Natural killer cell (primary cell): ENCODE data around the gene IL19. TPM values are rescaled to one million over a fixed set of nuclear protein-coding genes. Genes with fewer than 3 reads are reported as not detected.
"Not testable (repeated sequence)": the region's sequence is repeated elsewhere in the genome, so short reads cannot be mapped to it uniquely, and the experiment has no call there.

Source experiments
- ATAC-seq, 3 donors: fragments of 150-1000 bp in 2 of 3; fragments of 200-7000 bp in 1 of 3; cut with Tn5 transposase; 1 replicate in 1 of 3; 2 replicates in 2 of 3; pipeline ENCODE4 v1.10.0; 2021; ENCODE audit warnings: mild to moderate bottlenecking in 2 of 3, moderate library complexity in 2 of 3
- DNase-seq, 2 donors: peaks; one replicate each; pipeline versions ENCODE4 v3.0.0 to v3.0.0-alpha.2; 2013 to 2021; ENCODE audit warnings: mixed read lengths in 1 of 2
- H3K27ac ChIP-seq: one replicate; pipeline ENCODE4 v1.5.1; 2013; ENCODE audit warnings: mild to moderate bottlenecking, low read length
- H3K27me3 ChIP-seq: one replicate; pipeline ENCODE4 v1.6.1; 2013; ENCODE audit warnings: low read length; ENCODE audit not compliant: control insufficient read depth, insufficient read depth
- H3K36me3 ChIP-seq: one replicate; pipeline ENCODE4 v1.6.1; 2013; ENCODE audit warnings: low read length; ENCODE audit not compliant: control insufficient read depth, insufficient read depth
- H3K4me1 ChIP-seq: one replicate; pipeline ENCODE4 v1.6.1; 2013; ENCODE audit warnings: low read length; ENCODE audit not compliant: control insufficient read depth, insufficient read depth
- H3K4me3 ChIP-seq: one replicate; pipeline ENCODE4 v1.5.1; 2013; ENCODE audit warnings: low read length
- H3K9me3 ChIP-seq: one replicate; pipeline ENCODE4 v1.6.1; 2013; ENCODE audit warnings: low read length; ENCODE audit not compliant: control insufficient read depth, insufficient read depth
- H3K27ac Mint-ChIP-seq, 2 donors: one replicate each; pipeline ENCODE4 v1.8.0; 2022; ENCODE audit warnings: mild to moderate bottlenecking in 2 of 2, mixed read lengths in 2 of 2, moderate library complexity in 1 of 2
- H3K27me3 Mint-ChIP-seq, 2 donors: one replicate each; pipeline ENCODE4 v1.8.0; 2022; ENCODE audit warnings: low read depth in 2 of 2, mixed read lengths in 2 of 2
- H3K36me3 Mint-ChIP-seq: one replicate; pipeline ENCODE4 v1.8.0; 2022; ENCODE audit warnings: mixed read lengths
- H3K4me1 Mint-ChIP-seq, 2 donors: one replicate each; pipeline ENCODE4 v1.8.0; 2022; ENCODE audit warnings: mixed read lengths in 2 of 2
- H3K4me3 Mint-ChIP-seq: one replicate; pipeline ENCODE4 v1.8.0; 2022; ENCODE audit warnings: mild to moderate bottlenecking, moderate library complexity, mixed read lengths
- H3K9me3 Mint-ChIP-seq, 2 donors: one replicate each; pipeline ENCODE4 v1.8.0; 2022; ENCODE audit warnings: mixed read lengths in 2 of 2
- WGBS: methylation state at CpG from one replicate; pipeline ENCODE4 v1.1.7; 2013; ENCODE audit warnings: missing lambda C conversion rate; ENCODE audit not compliant: insufficient coverage; 5-methylcytosine and 5-hydroxymethylcytosine counted together
- intact Hi-C: fragments of 100-400 bp; cut with micrococcal nuclease; formaldehyde crosslinking; loops from one replicate; pipeline ENCODE4 v1.14.2; 2022
- total RNA-seq, 4 donors: library from RNA; stranded (reverse); fragments of 120-200 nt in 1 of 4; gene quantifications; one replicate each; pipeline versions ENCODE4 v1.2.3 to v1.2.4, GENCODE V29; 2013 to 2022
- TF ChIP-seq, protein P1 (sequence below): fragments of 200-600 bp; IDR thresholded peaks from one replicate; pipeline ENCODE4 v1.8.0; 2022; ENCODE audit warnings: antibody characterized with exemption

Gene IL19
- total RNA-seq, 3 donors from 2014 or later (not counting 1 experiment from before 2014, with no cell fraction given): not detected

DNA sequence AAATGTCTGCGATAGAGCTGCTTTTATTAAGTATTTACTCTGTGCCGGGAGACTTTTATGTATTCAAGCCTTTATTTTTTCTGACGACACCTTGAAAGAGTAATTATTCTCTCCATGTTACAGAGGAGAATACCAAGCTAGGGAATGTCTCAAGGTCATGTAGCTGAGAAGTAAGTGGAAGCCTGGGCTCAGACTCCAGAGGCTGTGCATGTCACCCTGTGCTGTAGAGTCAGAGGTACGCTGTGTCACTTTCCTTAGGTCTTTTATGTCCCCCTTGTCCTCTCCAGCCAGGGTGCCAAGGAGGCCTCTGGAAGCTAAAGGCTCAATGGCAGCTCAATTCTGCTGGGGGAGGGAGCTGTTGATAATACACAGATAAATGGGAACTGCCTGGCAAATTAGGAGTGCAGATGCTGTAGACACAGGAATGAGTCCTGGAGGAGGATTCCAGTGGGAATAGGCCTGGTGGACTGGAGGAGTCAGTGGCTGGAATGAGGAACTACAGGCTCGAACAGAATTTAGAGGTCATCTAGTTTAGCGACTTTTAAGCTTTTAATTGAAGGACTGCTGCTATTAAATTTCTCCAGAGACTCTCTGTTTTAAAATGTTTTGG, 9.3 kb upstream of the IL19 start:
- TF ChIP-seq, protein P1, sequence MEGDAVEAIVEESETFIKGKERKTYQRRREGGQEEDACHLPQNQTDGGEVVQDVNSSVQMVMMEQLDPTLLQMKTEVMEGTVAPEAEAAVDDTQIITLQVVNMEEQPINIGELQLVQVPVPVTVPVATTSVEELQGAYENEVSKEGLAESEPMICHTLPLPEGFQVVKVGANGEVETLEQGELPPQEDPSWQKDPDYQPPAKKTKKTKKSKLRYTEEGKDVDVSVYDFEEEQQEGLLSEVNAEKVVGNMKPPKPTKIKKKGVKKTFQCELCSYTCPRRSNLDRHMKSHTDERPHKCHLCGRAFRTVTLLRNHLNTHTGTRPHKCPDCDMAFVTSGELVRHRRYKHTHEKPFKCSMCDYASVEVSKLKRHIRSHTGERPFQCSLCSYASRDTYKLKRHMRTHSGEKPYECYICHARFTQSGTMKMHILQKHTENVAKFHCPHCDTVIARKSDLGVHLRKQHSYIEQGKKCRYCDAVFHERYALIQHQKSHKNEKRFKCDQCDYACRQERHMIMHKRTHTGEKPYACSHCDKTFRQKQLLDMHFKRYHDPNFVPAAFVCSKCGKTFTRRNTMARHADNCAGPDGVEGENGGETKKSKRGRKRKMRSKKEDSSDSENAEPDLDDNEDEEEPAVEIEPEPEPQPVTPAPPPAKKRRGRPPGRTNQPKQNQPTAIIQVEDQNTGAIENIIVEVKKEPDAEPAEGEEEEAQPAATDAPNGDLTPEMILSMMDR: no peak
- Mint-ChIP-seq H3K9me3 (no peaks in the 10 kb centered on the region), H3K4me3 (no peak overlapping the region), H3K4me1 (peaks cover 8 to 12% of the 10 kb centered on the region in 2 donors), H3K27me3 (peaks cover 11 to 14% of the 10 kb centered on the region in 2 donors), H3K27ac (no peak overlapping the region), H3K36me3 (no peaks in the 10 kb centered on the region)
- no peaks in the 10 kb centered on the region for H3K36me3 ChIP-seq
- H3K27ac ChIP-seq: no peak overlapping the region
- DNase-seq (no peak), ATAC-seq (no peak)
- H3K4me1 ChIP-seq: peaks cover 16% of the 10 kb centered on the region
- peaks cover 6% of the 10 kb centered on the region for H3K27me3 ChIP-seq
- intact Hi-C loops: no loop called here
- no peak overlapping the region for H3K4me3 ChIP-seq
- H3K9me3 ChIP-seq: no peaks in the 10 kb centered on the region
- WGBS: 99% methylated on average over 6 of the region's 6 CpGs

DNA sequence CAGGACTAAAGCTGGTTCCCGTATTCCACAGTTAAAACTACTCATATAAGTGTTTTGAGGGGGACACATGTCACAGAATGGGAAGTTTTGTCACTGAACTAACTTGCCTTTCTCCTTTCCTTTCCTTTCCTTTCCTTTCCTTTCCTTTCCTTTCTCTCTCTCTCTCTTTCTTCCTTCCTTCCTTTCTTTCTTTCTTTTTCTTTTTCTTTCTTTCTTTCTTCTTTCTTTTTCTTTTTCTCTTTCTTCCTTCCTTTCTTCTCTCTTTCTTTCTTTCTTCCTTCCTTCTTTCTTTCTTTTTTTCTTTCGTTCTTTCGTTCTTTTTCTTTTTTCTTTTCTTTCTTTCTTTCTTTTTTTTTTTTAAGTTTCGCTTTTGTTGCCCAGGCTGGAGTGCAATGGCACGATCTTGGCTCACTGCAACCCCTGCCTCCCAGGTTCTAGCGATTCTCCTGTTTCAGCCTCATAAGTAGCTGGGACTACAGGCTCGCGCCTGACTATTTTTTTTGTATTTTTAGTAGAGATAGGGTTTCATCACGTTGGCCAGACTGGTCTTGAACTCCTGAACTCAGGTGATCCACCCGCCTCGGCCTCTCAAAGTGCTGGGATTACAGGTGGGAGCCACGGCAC, 7.7 kb upstream of the IL19 start:
- H3K9me3 ChIP-seq, H3K27ac Mint-ChIP-seq, H3K36me3 Mint-ChIP-seq, intact Hi-C loops, H3K27me3 ChIP-seq, ATAC-seq, H3K4me3 ChIP-seq, H3K27ac ChIP-seq, H3K36me3 ChIP-seq, H3K4me3 Mint-ChIP-seq, H3K9me3 Mint-ChIP-seq, DNase-seq: not testable (repeated sequence)
- peaks cover 14% of the 10 kb centered on the region in 2 donors for H3K27me3 Mint-ChIP-seq
- peaks cover 15 to 24% of the 10 kb centered on the region in 2 donors for H3K4me1 Mint-ChIP-seq
- H3K4me1 ChIP-seq: peaks cover 30% of the 10 kb centered on the region
- WGBS: 98% methylated on average over 9 of the region's 12 CpGs

DNA sequence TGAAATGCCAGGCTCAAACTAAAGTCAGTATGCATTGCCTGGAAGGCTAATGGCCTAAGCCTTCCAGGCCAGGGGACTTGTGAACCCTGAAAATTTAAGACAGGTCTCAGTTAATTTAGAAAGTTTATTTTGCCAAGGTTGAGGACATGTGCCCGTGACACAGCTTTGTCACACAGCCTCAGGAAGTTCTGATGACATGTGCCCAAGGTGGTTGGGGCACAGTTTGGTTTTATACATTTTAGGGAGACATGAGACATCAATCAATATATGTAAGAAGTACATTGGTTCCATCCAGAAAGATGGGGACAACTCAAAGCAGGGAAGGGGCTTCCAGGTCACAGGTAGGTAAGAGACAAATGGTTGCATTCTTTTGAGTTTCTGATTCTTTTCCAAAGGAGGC, 4.8 kb upstream of the IL19 start:
- H3K27me3 Mint-ChIP-seq: peaks cover 14% of the 10 kb centered on the region in 2 donors
- H3K9me3 ChIP-seq, H3K36me3 Mint-ChIP-seq, H3K36me3 ChIP-seq, H3K4me3 ChIP-seq, H3K9me3 Mint-ChIP-seq, H3K27ac ChIP-seq, DNase-seq, ATAC-seq, H3K27me3 ChIP-seq: not testable (repeated sequence)
- intact Hi-C loops: loop anchor here (1.0 to 5.0 kb wide), 3 partner anchors 21 to 38 kb away; no protein-coding TSS in a partner anchor
- WGBS: 18% methylated on average over 1 of the region's 1 CpG
- H3K27ac Mint-ChIP-seq: peak overlapping the region; percentile 29 to 90
- peaks cover 45 to 52% of the 10 kb centered on the region in 2 donors for H3K4me1 Mint-ChIP-seq
- peaks cover 53% of the 10 kb centered on the region for H3K4me1 ChIP-seq
- peak overlapping the region; percentile 58 for H3K4me3 Mint-ChIP-seq

DNA sequence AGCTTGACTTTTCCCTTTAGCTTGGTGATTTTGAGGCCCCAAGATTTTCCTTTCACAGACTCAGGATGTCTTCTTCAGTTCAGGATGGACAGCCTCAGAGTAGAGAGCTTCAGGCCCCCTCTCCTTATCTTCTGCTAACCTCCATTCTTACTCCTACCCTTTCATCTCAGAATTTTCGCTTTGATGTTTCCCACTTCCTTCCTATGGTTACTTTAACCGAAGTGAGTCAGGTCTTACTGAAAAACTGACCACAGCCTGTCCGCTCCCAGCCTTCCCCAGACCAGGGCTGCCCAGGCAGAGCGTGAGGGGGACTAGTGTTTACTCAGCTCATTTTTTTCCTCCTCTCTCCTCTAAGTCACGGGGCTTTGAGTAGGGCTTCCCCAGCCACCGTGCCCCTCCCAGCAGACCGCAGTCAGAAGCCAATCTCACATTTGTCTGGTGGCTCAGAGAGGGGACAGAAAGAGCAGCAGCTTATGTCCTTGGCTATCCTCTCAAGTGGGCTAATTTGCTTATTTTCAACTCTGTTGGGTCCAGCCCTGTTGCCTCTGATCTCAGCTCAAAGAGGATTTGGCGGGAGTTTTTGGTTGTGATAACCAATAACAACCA, 4.2 kb upstream of the IL19 start:
- intact Hi-C loops: loop anchor here (1.0 to 5.0 kb wide), 3 partner anchors 20 to 39 kb away; no protein-coding TSS in a partner anchor
- no peak overlapping the region for H3K4me3 ChIP-seq
- H3K4me1 ChIP-seq: peaks cover 58% of the 10 kb centered on the region
- peaks cover 14% of the 10 kb centered on the region in 2 donors for H3K27me3 Mint-ChIP-seq
- TF ChIP-seq, protein P1: no peak
- H3K4me1 Mint-ChIP-seq: peaks cover 47 to 53% of the 10 kb centered on the region in 2 donors
- ATAC-seq: peak; percentile 71 to 79 (median 79)
- H3K36me3 ChIP-seq: no peaks in the 10 kb centered on the region
- H3K27ac ChIP-seq: no peak overlapping the region
- no peaks in the 10 kb centered on the region for H3K9me3 ChIP-seq
- H3K27ac Mint-ChIP-seq: peak overlapping the region; percentile 29 to 90
- no peaks in the 10 kb centered on the region for H3K9me3 Mint-ChIP-seq
- no peaks in the 10 kb centered on the region for H3K36me3 Mint-ChIP-seq
- peak overlapping the region; percentile 62 for H3K4me3 Mint-ChIP-seq
- DNase-seq: peak; percentile 66 to 88
- H3K27me3 ChIP-seq: peaks cover 6% of the 10 kb centered on the region
- WGBS: 6% methylated on average over 8 of the region's 8 CpGs
